GM19023 (cell line): ENCODE data around the gene PRR5L.
"Not testable (repeated sequence)": the region's sequence is repeated elsewhere in the genome, so short reads cannot be mapped to it uniquely, and the experiment has no call there.

Experiments
- ATAC-seq: cut with Tn5 transposase; IDR thresholded peaks from one replicate; pipeline ENCODE4 v1.9.1; 2021; ENCODE audit warnings: mild to moderate bottlenecking, moderate library complexity; ENCODE audit not compliant: unreplicated experiment

The PRR5L gene

GRCh38 chr11:36280531-36280930, 15.6 kb upstream of the PRR5L start:
- ATAC-seq, result no peak

GRCh38 chr11:36281850-36282249, 14.2 kb upstream of the PRR5L start:
- no peak for ATAC-seq

GRCh38 chr11:36282926-36283325, 13.2 kb upstream of the PRR5L start:
- no peak for ATAC-seq

- ATAC-seq, result no peak
These were observed 7.5 kb upstream of the PRR5L start for GRCh38 chr11:36288442-36289225.

GRCh38 chr11:36289226-36289852, 6.7 kb upstream of the PRR5L start, which contains the start of gene COMMD9:
TSS of gene COMMD9 (minus strand) at chr11:36289424. CDS start at chr11:36289412, 12 bp downstream.
- ATAC-seq, result peak; percentile 98

- no peak for ATAC-seq
These were observed 3.8 kb upstream of the PRR5L start for GRCh38 chr11:36292311-36292722.

GRCh38 chr11:36296884-36297543, 926 bp downstream of the PRR5L start:
- ATAC-seq, result no peak

GRCh38 chr11:36300650-36301049, 4.6 kb downstream of the PRR5L start:
- ATAC-seq, result no peak

GRCh38 chr11:36304351-36304750, 8.3 kb downstream of the PRR5L start:
- ATAC-seq, result no peak

GRCh38 chr11:36305047-36305446, 9.0 kb downstream of the PRR5L start:
- ATAC-seq, result no peak

- no peak for ATAC-seq
These were observed 10.8 kb downstream of the PRR5L start for GRCh38 chr11:36306888-36307287.

GRCh38 chr11:36308577-36308976, 12.5 kb downstream of the PRR5L start:
- ATAC-seq, result no peak

- no peak for ATAC-seq
These were observed 13.7 kb downstream of the PRR5L start for GRCh38 chr11:36309779-36310178.

- ATAC-seq, result no peak
These were observed 16.0 kb downstream of the PRR5L start for GRCh38 chr11:36311926-36312595.

GRCh38 chr11:36312611-36313472, 16.8 kb downstream of the PRR5L start:
- ATAC-seq, result no peak

GRCh38 chr11:36313750-36314433, 17.8 kb downstream of the PRR5L start:
- ATAC-seq, result no peak

- ATAC-seq, result no peak
These were observed 18.3 kb downstream of the PRR5L start for GRCh38 chr11:36314434-36314767.

GRCh38 chr11:36316049-36316448, 20.0 kb downstream of the PRR5L start:
- no peak for ATAC-seq

- ATAC-seq, result no peak
These were observed 21.9 kb downstream of the PRR5L start for GRCh38 chr11:36317992-36318391.

- ATAC-seq, result not testable (repeated sequence)
These were observed 28.9 kb downstream of the PRR5L start for GRCh38 chr11:36324956-36325355.
